ENCODE data around the gene ALG6. TPM values are rescaled to one million over a fixed set of nuclear protein-coding genes. Genes with fewer than 3 reads are reported as not detected.
"Not testable (repeated sequence)": the region's sequence is repeated elsewhere in the genome, so short reads cannot be mapped to it uniquely, and the experiment has no call there.

ALG6 gene
- total and polyA plus RNA-seq, 5 donors from 2014 or later, result 20.0 to 26.7 (median 21.2) TPM

- no peak overlapping the region for H3K27ac Mint-ChIP-seq
Measured at GRCh38 chr1:63342402-63342801, 25.0 kb upstream of the ALG6 start.

GRCh38 chr1:63343922-63344321 lies 23.5 kb upstream of the ALG6 start:
- H3K4me3 ChIP-seq (ENCODE audit: low read depth, low read length), result no peak overlapping the region
- H3K4me1 ChIP-seq (ENCODE audit: control insufficient read depth, insufficient read depth, low read length, poor library complexity, severe bottlenecking), result no peaks in the 10 kb centered on the region
- no peak for ATAC-seq (ENCODE audit: low read depth in 2 of 2)
- H3K9me3 ChIP-seq (ENCODE audit: control insufficient read depth in 2 of 2, low read length in 2 of 2), result no peaks in the 10 kb centered on the region
- Mint-ChIP-seq H3K4me1 (no peaks in the 10 kb centered on the region), H3K27me3 (peaks cover 36% of the 10 kb centered on the region), H3K36me3 (no peaks in the 10 kb centered on the region), H3K9me3 (no peaks in the 10 kb centered on the region), H3K4me3 (no peak overlapping the region), H3K27ac (no peak overlapping the region)
- no peak for DNase-seq
- H3K27me3 ChIP-seq (ENCODE audit: control insufficient read depth, insufficient read depth, low read length), result peaks cover 10% of the 10 kb centered on the region
- no peak overlapping the region for H3K27ac ChIP-seq (ENCODE audit: insufficient read depth, low read length, poor library complexity, severe bottlenecking)
- H3K36me3 ChIP-seq (ENCODE audit: control insufficient read depth, insufficient read depth, low read length), result no peaks in the 10 kb centered on the region

More at GRCh38 chr1:63342402-63342801, 25.0 kb upstream of the ALG6 start:
- no peaks in the 10 kb centered on the region for H3K36me3 Mint-ChIP-seq
- Histone ChIP-seq H3K36me3 (ENCODE audit: control insufficient read depth, insufficient read depth, low read length) (no peaks in the 10 kb centered on the region), H3K27me3 (ENCODE audit: control insufficient read depth, insufficient read depth, low read length) (peaks cover 7% of the 10 kb centered on the region), H3K4me1 (ENCODE audit: control insufficient read depth, insufficient read depth, low read length, poor library complexity, severe bottlenecking) (no peaks in the 10 kb centered on the region), H3K4me3 (ENCODE audit: low read depth, low read length) (no peak overlapping the region), H3K9me3 (ENCODE audit: control insufficient read depth in 2 of 2, low read length in 2 of 2) (no peaks in the 10 kb centered on the region), H3K27ac (ENCODE audit: insufficient read depth, low read length, poor library complexity, severe bottlenecking) (no peak overlapping the region)
- H3K4me3 Mint-ChIP-seq, result no peak overlapping the region
- ATAC-seq (ENCODE audit: low read depth in 2 of 2) (no peak), DNase-seq (no peak)
- no peaks in the 10 kb centered on the region for H3K9me3 Mint-ChIP-seq
- no peaks in the 10 kb centered on the region for H3K4me1 Mint-ChIP-seq
- H3K27me3 Mint-ChIP-seq, result peaks cover 30% of the 10 kb centered on the region

- Histone ChIP-seq H3K4me3 (ENCODE audit: low read depth, low read length) (no peak overlapping the region), H3K27ac (ENCODE audit: insufficient read depth, low read length, poor library complexity, severe bottlenecking) (no peak overlapping the region), H3K36me3 (ENCODE audit: control insufficient read depth, insufficient read depth, low read length) (no peaks in the 10 kb centered on the region), H3K4me1 (ENCODE audit: control insufficient read depth, insufficient read depth, low read length, poor library complexity, severe bottlenecking) (no peaks in the 10 kb centered on the region), H3K27me3 (ENCODE audit: control insufficient read depth, insufficient read depth, low read length) (peaks cover 32% of the 10 kb centered on the region), H3K9me3 (ENCODE audit: control insufficient read depth in 2 of 2, low read length in 2 of 2) (no peaks in the 10 kb centered on the region)
- H3K9me3 Mint-ChIP-seq, result peaks cover 0 to 1% (median 0%) of the 10 kb centered on the region in 7 donors
- no peak overlapping the region for H3K27ac Mint-ChIP-seq
- no peak overlapping the region for H3K4me3 Mint-ChIP-seq
- DNase-seq (no peak), ATAC-seq (ENCODE audit: low read depth in 2 of 2) (no peak)
- no peaks in the 10 kb centered on the region for H3K4me1 Mint-ChIP-seq
- no peaks in the 10 kb centered on the region for H3K36me3 Mint-ChIP-seq
- H3K27me3 Mint-ChIP-seq, result peaks cover 50% of the 10 kb centered on the region
Measured at GRCh38 chr1:63350320-63350719, 17.1 kb upstream of the ALG6 start.

- H3K27ac ChIP-seq (ENCODE audit: insufficient read depth, low read length, poor library complexity, severe bottlenecking), result no peak overlapping the region
- Mint-ChIP-seq H3K27ac (no peak overlapping the region), H3K4me3 (no peak overlapping the region), H3K36me3 (no peaks in the 10 kb centered on the region), H3K4me1 (no peaks in the 10 kb centered on the region), H3K27me3 (peaks cover 42% of the 10 kb centered on the region), H3K9me3 (peaks cover 0 to 1% (median 0%) of the 10 kb centered on the region in 7 donors)
- H3K9me3 ChIP-seq (ENCODE audit: control insufficient read depth in 2 of 2, low read length in 2 of 2), result no peaks in the 10 kb centered on the region
- H3K4me1 ChIP-seq (ENCODE audit: control insufficient read depth, insufficient read depth, low read length, poor library complexity, severe bottlenecking), result no peaks in the 10 kb centered on the region
- DNase-seq (no peak), ATAC-seq (ENCODE audit: low read depth in 2 of 2) (no peak)
- H3K4me3 ChIP-seq (ENCODE audit: low read depth, low read length), result no peak overlapping the region
- H3K36me3 ChIP-seq (ENCODE audit: control insufficient read depth, insufficient read depth, low read length), result no peaks in the 10 kb centered on the region
- H3K27me3 ChIP-seq (ENCODE audit: control insufficient read depth, insufficient read depth, low read length), result peaks cover 37% of the 10 kb centered on the region
Measured at GRCh38 chr1:63352736-63353135, 14.7 kb upstream of the ALG6 start.

- not testable (repeated sequence) for H3K27ac Mint-ChIP-seq; H3K27ac ChIP-seq (ENCODE audit: insufficient read depth, low read length, poor library complexity, severe bottlenecking); H3K4me3 Mint-ChIP-seq; H3K9me3 ChIP-seq (ENCODE audit: control insufficient read depth in 2 of 2, low read length in 2 of 2); H3K36me3 ChIP-seq (ENCODE audit: control insufficient read depth, insufficient read depth, low read length); H3K4me1 Mint-ChIP-seq; H3K9me3 Mint-ChIP-seq; H3K36me3 Mint-ChIP-seq; H3K4me3 ChIP-seq (ENCODE audit: low read depth, low read length); DNase-seq; ATAC-seq (ENCODE audit: low read depth in 2 of 2); H3K4me1 ChIP-seq (ENCODE audit: control insufficient read depth, insufficient read depth, low read length, poor library complexity, severe bottlenecking)
- H3K27me3 Mint-ChIP-seq, result peaks cover 45% of the 10 kb centered on the region
- peaks cover 35% of the 10 kb centered on the region for H3K27me3 ChIP-seq (ENCODE audit: control insufficient read depth, insufficient read depth, low read length)
Measured at GRCh38 chr1:63356234-63356633, 11.2 kb upstream of the ALG6 start.

- peaks cover 47% of the 10 kb centered on the region for H3K27me3 Mint-ChIP-seq
Measured at GRCh38 chr1:63359561-63359960, 7.9 kb upstream of the ALG6 start.

GRCh38 chr1:63362073-63362472 lies 5.4 kb upstream of the ALG6 start:
- peaks cover 5% of the 10 kb centered on the region for H3K4me1 ChIP-seq (ENCODE audit: control insufficient read depth, insufficient read depth, low read length, poor library complexity, severe bottlenecking)
- peaks cover 0 to 3% (median 0%) of the 10 kb centered on the region in 7 donors for H3K9me3 Mint-ChIP-seq
- no peak overlapping the region for H3K27ac Mint-ChIP-seq
- peaks cover 0 to 8% (median 7%) of the 10 kb centered on the region in 4 donors for H3K4me1 Mint-ChIP-seq
- H3K9me3 ChIP-seq (ENCODE audit: control insufficient read depth in 2 of 2, low read length in 2 of 2), result no peaks in the 10 kb centered on the region
- DNase-seq, result no peak
- H3K27ac ChIP-seq (ENCODE audit: insufficient read depth, low read length, poor library complexity, severe bottlenecking), result no peak overlapping the region
- peaks cover 40% of the 10 kb centered on the region for H3K27me3 Mint-ChIP-seq
- peaks cover 15% of the 10 kb centered on the region for H3K27me3 ChIP-seq (ENCODE audit: control insufficient read depth, insufficient read depth, low read length)
- ATAC-seq (ENCODE audit: low read depth in 2 of 2), result no peak
- H3K36me3 Mint-ChIP-seq, result no peaks in the 10 kb centered on the region
- no peak overlapping the region for H3K4me3 Mint-ChIP-seq
- no peak overlapping the region for H3K4me3 ChIP-seq (ENCODE audit: low read depth, low read length)
- H3K36me3 ChIP-seq (ENCODE audit: control insufficient read depth, insufficient read depth, low read length), result no peaks in the 10 kb centered on the region

More at GRCh38 chr1:63359561-63359960, 7.9 kb upstream of the ALG6 start:
- Mint-ChIP-seq H3K4me3 (no peak overlapping the region), H3K4me1 (no peaks in the 10 kb centered on the region), H3K36me3 (no peaks in the 10 kb centered on the region), H3K27ac (no peak overlapping the region), H3K9me3 (peaks cover 0 to 3% (median 0%) of the 10 kb centered on the region in 7 donors)
- no peaks in the 10 kb centered on the region for H3K36me3 ChIP-seq (ENCODE audit: control insufficient read depth, insufficient read depth, low read length)
- no peak overlapping the region for H3K4me3 ChIP-seq (ENCODE audit: low read depth, low read length)
- DNase-seq (no peak), ATAC-seq (ENCODE audit: low read depth in 2 of 2) (no peak)
- H3K4me1 ChIP-seq (ENCODE audit: control insufficient read depth, insufficient read depth, low read length, poor library complexity, severe bottlenecking), result no peaks in the 10 kb centered on the region
- H3K27ac ChIP-seq (ENCODE audit: insufficient read depth, low read length, poor library complexity, severe bottlenecking), result no peak overlapping the region
- H3K27me3 ChIP-seq (ENCODE audit: control insufficient read depth, insufficient read depth, low read length), result peaks cover 16% of the 10 kb centered on the region
- H3K9me3 ChIP-seq (ENCODE audit: control insufficient read depth in 2 of 2, low read length in 2 of 2), result no peaks in the 10 kb centered on the region

- ATAC-seq (ENCODE audit: low read depth in 2 of 2), result no peak
- Histone ChIP-seq H3K4me1 (ENCODE audit: control insufficient read depth, insufficient read depth, low read length, poor library complexity, severe bottlenecking) (peaks cover 7% of the 10 kb centered on the region), H3K36me3 (ENCODE audit: control insufficient read depth, insufficient read depth, low read length) (no peaks in the 10 kb centered on the region), H3K9me3 (ENCODE audit: control insufficient read depth in 2 of 2, low read length in 2 of 2) (no peaks in the 10 kb centered on the region), H3K4me3 (ENCODE audit: low read depth, low read length) (no peak overlapping the region), H3K27me3 (ENCODE audit: control insufficient read depth, insufficient read depth, low read length) (peaks cover 15% of the 10 kb centered on the region), H3K27ac (ENCODE audit: insufficient read depth, low read length, poor library complexity, severe bottlenecking) (no peak overlapping the region)
- H3K27me3 Mint-ChIP-seq, result peaks cover 40% of the 10 kb centered on the region
- no peak overlapping the region for H3K27ac Mint-ChIP-seq
- peaks cover 0 to 3% (median 0%) of the 10 kb centered on the region in 7 donors for H3K9me3 Mint-ChIP-seq
- no peaks in the 10 kb centered on the region for H3K36me3 Mint-ChIP-seq
- peak overlapping the region in 1 of 4 donors; percentile 23 for H3K4me3 Mint-ChIP-seq
- no peak for DNase-seq
- H3K4me1 Mint-ChIP-seq, result peaks cover 0 to 10% (median 8%) of the 10 kb centered on the region in 4 donors
Measured at GRCh38 chr1:63362578-63362977, 4.8 kb upstream of the ALG6 start.
